Hematopoietic multipotent progenitor cell treated with erythropoietin and hydrocortisone succinate and interleukin-3 and kit ligand, for 17 days (in vitro differentiated cells): ENCODE measurements around the gene UBAC2.
"Not testable (repeated sequence)": the region's sequence is repeated elsewhere in the genome, so short reads cannot be mapped to it uniquely, and the experiment has no call there.

Experiments used
- DNase-seq: peaks from one replicate; pipeline ENCODE4 v3.0.0-alpha.2; 2015; ENCODE audit warnings: low spot score

The UBAC2 gene

DNA sequence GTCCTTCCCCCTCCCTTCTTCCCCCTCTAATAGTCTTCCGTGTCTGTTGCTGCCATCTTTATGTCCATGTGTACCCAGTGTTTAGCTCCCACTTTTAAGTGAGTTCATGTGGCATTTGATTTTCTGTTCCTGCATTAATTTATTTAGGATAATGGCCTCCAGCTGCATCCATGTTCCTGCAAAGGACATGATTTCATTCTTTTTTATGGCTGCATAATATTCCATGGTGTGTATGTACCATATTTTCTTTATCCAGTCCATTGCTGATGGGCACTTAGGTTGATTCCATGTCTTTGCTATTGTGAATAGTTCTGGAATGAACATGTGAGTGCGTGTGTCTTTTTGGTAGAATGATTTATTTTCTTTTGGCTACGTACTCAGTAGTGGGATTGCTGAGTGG lies 48.5 kb downstream of the UBAC2 start:
- not testable (repeated sequence) for DNase-seq

DNA sequence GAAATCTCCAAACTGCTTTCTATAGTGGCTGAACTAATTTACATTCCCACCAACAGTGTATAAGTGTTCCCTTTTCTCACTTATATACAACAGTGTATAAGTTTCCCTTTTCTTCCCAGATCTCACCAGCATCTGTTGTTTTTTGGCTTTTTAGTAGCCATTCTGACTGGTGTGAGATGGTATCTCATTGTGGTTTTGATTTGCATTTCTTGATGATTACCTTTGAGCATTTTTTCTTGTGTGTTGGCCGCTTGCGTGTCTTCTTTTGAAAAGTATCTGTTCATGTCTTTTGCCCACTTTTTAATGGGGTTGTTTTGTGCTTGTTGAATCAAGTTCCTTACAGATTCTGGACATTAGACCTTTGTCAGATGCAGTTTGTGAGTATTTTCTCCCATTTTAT lies 49.0 kb downstream of the UBAC2 start:
- DNase-seq, result not testable (repeated sequence)

DNA sequence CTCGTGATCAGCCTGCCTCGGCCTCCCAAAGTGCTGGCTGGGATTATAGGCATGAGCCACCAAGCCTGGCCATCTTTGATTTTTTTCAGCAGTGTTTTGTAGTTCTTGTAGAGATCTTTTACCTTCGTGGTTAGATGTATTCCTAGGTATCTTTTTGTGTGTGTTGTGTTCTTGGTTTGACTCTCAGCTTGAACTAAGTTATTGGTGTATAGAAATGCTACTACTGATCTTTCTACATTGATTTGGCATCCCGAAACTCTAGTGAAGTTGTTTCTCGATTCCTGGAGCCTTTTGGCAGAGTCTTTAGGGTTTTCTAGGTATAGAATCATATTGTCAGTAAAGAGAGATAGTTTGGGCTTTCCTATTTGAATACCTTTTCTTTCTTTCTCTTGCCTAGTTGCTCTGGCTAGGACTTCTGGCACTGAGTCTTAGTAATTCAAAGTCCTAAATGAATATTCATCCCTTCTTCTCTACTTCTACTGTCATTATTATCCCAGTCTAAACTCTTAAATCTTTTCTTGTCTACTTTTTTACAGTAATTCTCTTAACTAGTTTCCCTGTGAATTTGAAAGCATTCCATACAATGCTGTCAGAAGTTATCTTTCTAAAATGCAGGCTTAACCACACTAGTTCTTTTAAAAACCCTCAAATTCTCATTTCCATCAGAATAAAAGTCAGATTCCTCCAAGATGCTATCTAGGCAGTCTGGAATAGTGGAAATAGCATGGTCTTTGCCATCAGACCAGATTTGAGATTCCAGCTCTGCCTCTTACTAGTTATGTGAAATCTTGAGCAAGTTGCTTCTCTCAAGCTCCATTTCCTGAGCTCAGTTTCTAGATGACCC lies 50.5 kb downstream of the UBAC2 start:
- DNase-seq, result no peak

DNA sequence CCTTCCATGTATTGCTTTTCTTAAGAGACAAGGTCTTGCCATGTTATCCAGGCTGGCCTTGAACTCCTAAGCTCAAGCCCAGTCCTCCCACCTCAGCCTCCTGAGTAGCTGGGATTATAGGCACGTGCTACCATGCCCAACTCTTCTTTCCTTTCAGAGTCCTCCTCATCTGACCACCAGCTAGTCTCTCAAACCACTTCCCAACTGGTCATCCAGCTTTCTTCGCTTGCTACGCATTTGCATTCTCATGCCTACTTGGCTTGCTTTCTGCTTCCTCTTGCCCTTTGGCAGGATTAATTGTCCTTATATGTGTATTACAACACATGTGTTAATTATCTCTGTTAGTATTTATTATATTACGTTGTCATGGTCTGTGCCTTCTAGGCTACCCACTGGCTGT lies 51.3 kb downstream of the UBAC2 start:
- DNase-seq, result no peak

DNA sequence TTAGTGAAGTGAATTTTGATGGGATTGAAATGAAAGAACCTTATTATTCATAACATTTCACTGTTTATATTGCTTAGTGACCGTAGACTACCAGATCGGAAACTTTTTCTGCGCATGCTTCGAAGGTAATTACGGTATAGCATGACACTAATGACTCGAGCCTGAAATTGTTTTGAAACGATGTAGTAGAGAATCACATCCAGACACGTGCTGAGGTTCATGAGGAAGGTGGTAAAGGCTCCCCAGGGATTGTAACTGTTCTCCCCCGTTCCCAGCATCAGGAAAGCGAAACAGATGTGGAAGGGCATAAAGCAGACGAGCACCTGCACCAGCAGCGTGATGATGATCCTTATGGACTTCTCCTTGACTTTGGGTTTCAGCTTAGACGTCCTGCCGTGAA lies 54.2 kb downstream of the UBAC2 start:
- DNase-seq, result no peak

DNA sequence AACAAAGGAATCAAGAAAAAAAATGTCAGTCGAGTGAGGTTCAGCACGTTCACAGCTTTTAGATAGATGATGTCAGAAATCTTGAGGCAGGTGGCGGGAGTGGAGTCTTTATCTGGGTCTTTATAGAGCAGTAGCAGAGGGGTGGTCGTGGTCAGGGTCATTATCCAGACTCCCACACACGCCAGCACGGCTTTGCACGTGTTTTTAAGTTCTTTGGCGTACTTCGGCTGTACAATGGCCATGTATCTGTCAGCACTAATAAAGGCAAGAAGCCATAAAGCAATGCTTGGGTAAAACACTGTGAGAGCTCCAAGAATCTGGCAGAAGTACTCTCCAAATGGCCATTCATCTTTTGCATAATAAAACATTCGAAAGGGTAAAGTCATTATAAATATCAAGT lies 54.6 kb downstream of the UBAC2 start:
- no peak for DNase-seq

DNA sequence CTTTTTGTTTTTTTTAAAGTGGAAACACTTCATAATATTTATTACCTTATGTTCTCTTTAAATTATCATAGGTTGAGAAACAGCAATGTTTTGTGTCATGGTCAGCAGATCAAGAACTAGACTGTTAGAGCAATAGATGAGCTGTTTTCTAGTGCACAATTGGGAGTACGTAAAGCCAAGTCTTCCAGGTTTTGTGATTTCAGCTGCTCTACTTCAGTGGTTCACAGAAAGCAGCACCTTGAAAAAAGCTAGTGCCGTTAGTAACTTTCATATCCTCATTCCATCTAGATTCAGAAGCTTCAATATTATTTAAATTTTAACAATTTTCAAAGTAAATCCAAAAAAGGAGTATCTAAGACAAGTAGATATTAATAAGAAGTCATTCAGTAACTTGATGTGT lies 55.6 kb downstream of the UBAC2 start:
- no peak for DNase-seq

DNA sequence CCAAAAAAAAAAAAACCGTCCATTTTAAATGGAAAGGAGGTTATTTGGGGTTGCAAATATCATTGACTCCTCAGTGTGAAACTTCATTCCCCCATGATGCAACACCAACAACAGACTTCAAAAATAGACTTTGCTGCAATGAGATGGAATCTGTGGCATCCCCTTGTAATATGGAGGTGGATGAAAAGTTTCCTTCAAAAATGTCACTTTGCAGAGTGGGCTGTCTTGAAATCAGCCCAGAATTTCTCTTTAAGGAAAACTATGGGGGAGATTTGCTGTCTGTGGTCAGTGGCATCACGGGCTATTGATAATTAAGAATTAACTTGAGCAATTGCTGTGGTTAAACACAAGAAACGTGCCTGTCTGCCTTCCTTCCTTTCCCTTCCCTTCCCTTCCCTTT lies 56.1 kb downstream of the UBAC2 start:
- no peak for DNase-seq

DNA sequence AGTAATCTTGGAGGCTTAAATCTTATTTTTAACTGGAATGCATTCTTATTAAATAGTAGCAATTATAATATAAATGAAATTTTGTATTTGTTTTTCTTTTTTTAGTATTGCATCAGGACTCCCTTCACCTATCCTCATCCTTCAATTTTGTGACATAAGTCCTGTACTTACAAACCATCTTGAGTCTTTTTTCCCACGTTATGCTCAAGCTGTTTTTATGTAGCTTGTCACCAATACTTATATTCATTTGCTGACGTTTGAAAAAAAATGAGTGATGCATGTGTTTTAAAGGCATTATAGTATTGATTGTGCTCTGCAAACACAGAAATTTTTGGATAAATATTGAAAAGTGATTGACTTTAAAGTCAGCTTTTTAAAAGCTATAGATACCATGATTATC lies 56.6 kb downstream of the UBAC2 start:
- no peak for DNase-seq

DNA sequence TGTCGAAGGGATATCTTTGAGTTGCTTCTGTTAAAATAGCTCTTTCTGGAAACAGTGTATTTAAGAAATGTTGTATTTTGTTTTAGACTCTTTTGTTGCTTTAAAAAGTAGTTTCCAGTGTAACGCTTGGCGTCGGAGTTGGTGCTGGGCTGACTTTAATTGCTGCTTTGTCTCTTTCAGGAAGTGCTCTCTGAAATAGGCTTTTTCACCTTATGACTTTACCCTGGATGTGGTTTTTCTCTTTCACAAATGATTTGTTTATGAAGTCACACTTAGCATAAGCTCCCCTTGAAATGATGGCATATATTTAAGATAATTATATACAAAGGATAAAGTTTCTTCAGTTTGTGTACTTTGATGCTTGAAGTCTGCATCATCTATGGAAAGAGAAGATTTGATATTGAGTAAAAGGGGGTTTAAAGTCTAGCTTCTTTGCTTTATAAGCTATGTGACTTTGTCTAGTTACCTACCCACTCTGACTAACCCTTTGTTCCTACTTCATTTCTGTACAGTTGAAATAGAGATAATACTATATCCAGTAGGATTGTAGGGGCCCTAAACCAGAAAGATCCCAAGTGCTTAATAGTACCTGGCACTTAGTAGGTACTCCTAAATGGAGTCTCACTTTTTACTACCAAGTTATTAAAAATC lies 57.7 kb downstream of the UBAC2 start, which contains the start of gene GPR18:
Gene GPR18, minus strand, starts transcription at position 170 of the 651 bp plus-strand sequence. CDS start 2,507 bp downstream, outside the sequence.
- DNase-seq, result no peak

DNA sequence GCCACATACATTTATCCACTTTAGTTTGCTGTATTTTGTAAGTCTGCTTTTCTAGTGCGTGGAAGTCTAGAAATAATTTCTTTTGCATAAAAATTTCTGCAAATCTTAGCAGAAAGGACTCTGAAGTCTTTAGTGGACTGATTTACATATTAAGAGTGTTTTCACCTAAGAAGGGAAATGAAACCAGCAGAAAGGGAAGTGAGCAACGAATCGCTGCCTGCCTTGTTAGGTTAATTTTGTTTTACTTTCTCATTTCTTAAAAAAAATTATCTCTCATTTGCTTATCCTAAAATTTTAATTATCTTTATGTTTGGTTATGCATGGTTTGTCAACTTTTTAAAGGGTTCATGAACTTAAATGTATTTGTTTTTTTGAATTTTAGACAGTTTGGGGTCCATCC lies 58.3 kb downstream of the UBAC2 start:
- no peak for DNase-seq

DNA sequence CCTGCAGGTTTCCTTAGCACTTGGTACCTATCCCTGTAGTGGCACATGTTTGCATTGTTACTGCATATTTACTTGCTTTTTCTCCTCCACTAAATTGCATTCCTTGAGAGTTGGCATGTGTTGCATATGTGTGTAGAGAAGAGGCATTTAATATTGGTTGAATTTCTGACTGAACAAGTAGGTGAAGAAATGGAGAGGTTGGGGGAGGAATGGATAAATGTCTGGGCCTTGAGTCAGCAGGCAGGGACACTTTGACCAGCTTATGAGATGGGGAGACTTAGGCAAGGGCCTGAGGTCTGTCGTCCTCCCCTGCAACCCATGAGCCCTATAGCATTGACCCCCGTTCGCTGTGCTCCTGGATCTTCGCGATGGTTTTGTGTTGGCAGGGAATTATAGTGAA lies 59.6 kb downstream of the UBAC2 start:
- no peak for DNase-seq

DNA sequence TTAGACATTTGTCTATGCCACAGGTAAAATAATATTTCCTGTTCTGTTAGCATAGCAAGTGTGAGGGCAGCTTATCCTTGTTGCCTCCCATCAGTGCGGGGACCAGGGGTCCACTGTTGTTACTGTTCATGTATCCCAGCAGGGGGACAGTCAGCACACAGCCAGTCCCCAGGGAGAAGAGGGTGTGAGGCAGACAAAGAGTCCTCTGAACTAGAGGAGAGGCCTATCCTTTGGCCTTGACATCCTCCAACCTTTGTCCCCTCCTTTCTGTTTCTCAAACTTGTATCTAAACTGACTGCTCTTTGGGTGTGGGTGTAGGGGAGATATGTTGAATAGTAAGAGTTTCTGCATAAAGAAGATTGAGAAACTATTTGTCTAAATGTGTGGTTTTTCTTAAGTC lies 60.4 kb downstream of the UBAC2 start:
- no peak for DNase-seq

DNA sequence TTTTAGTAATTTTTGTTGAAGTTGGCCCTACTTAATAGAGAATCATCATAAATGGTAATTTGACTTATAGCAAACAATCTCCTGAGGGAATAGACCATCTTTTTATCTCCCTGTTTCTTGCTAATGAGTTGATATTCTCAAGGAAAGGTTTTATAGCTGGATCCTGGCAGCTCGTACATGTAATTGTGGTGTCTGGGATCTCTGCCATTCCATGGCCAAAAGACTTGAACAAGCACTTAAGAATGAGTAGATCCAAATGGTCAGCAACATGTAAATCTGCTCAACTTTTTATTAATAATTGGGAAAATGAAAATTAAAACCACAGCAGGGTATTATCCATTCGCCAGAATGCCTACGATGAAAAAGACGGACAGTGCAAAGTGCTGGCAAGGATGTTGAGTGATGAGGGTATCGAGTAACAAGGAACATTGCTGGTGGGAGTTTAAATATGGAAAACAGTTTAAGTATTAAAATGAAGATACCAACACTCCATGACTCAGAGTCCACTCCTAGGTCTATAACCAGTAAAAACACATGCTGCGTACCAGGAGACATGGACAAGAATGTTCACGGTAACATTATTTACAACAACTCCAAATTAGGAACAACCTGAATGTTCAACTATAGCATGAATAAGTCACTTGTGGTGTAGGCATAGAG lies 62.6 kb downstream of the UBAC2 start:
- no peak for DNase-seq

DNA sequence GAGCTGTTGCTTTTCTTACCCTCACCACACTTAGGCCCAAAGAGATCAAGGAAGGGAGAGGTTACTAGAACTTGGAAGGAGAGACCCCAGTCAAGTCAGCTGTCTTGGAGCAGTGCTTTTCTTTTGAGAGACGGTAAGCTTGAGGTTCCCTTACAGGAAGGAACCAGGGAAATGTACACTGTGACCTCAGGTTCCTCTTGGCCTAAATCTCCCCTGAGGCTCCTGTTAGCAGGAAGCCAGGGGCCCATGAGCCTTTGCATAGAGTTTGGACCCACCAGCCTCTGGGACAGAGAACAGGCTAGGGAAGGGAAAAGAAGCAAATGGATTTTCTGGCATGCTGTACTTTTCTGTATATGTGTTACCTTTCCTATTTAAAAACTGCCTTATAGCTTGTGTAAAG lies 63.4 kb downstream of the UBAC2 start:
- DNase-seq, result no peak

DNA sequence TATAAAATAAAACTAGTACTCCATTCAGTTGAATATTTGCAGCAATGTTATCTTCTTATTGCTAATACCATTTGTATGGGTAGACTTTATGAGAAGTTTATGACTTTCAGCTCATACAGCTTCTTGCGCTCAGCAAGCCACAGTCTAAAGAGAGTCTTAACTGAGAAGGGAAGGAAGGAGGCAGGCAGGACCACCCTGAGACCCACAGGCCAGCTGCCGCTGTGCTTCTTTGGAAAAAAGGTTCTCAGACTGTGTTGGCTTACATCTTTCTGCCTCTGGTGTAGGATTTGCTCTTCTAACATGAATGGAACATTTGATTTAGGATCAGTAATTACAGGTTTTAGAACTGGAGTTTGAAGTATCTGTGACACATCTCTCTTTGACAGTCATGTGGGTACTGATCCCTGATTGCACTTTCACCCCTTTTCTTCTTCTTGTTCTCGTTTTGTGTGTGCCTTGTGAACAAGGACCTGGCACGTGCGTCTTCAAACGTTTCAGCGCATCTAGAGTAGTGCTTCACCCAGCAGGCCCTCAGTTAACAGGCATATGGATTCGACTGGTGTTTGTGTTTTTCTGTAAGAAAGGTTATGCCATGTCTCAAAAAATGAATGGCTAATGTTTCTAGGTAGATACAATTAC lies 64.6 kb downstream of the UBAC2 start:
- no peak for DNase-seq

DNA sequence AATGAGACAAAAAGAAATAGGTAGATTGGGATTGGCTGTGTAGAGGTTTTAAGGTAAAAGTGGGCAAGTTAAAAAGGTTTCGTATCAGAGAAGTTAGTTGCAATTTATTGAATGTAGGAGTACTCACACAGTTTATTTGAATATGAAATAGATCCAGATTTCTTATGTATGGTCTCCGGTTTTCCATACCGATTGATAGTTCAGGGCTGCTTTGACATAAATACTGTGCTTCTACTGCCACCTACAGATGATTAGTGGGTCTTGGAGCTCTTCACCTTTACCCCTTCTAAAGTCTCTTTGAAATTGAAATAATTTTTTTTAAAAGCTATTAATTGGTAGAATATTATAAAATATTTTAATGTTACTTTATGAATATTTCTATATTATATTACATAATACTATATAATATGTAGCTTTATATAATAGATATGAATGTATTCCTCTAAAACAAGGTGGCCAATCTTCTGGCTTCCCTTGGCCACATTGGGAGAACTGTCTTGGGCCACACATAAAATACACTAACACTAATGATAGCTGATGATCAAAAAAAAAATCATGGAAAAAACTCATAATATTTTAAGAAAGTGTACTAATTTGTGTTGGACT lies 65.3 kb downstream of the UBAC2 start:
- peak; percentile 80 for DNase-seq

DNA sequence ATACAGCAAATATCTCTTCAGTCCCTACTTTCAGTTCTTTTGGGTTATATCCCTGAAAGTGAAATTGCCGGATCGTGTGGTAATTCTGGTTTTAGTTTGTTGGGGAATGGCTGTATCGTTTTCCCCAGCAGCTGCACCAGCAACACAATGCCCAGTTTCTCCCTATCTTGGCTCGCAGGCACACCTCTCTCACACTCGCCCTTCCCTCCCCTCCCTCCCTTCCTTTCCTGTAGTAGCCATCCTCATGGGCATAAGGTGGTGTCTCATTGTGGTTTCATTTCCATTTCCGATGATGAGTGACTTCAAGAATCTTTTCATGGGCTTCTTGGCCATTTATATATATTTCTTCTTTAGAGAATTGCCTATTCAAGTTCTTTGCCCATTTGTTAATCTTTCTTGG lies 66.2 kb downstream of the UBAC2 start:
- DNase-seq, result no peak

DNA sequence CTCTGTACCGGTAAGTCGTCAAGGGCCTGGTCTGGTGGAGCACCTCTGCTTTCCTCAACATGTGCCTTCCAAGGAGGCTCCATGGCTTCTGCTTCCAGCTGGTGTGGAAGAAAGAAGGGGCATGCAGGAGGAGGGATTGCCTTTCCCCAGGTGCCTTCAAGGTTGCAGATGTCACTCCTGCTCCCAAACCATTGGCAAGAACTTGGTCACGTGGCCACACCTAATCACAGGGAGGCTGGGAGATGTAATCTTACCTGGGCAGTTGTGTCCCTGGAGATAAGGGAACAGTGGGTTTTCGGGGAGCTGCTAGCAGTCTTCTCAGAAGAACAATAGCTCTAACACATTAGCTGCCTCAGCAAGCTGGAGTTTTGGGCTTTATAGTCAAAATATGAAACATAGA lies 67.3 kb downstream of the UBAC2 start:
- DNase-seq, result no peak

DNA sequence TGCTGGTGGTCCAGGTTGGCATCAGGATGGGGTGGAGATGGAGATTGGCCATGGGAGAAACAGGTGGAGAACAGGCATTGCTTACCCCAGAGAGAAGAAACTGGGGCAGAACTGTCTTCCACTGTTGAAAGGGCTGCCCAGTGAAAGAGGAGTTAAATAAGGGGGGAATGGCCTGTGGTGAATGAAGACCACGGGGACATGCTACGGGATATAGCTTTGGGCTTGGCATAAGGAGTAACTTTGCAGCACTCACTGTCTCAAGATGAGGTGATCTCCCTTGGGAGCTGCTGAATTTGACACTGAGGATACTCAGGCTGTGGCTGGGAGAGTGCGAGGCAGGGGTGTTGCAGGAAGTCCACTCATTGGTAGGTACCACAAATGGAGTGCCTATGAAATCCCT lies 68.2 kb downstream of the UBAC2 start:
- no peak for DNase-seq

DNA sequence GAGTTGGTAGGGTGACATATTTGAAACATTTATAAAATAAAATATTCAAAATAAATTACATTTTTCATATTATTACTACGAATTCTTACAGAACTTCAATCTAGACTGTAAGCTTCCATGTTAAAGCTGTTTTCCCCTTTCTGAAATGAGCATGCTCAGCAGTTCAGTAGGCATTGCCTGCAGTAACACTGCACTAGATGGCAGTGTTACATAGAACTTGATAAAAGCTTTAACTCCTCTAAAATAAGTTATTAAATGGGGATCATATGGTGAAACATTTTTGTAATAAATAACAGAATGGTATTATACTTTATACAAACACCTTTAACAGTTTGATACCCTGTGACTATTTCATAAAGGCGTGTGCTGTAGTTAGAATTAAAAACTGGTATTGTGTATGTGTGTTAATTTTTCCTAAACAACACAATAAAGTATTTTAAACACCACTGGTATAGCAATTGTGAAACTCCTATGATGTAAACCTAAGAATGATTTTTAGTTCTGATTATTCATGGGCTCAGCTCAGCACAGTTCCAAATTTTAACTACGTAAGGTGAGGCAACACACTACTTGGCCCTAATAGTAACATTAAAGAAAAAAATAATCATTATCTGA lies 69.1 kb downstream of the UBAC2 start:
- DNase-seq, result peak; percentile 53

DNA sequence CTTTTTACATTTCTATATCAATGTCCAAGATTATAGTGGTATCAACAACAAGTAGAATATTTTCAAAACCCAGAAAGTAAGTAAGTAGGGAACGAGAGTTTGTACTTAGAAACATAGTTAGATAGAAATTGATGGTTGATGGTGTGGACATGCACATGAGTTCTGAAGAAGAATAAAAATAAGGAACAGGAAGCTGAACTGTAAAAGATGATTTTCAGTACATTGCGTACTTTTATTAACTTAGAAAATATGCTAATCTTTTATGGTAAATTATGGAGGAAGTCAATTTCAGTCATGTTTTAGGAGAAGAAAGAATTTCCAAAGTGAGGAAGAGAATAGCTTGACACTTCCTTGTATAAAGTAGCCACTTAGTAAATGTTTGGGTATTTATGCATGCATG lies 69.9 kb downstream of the UBAC2 start:
- no peak for DNase-seq
